Measurements from ENCODE around the gene MMS19.
"Not testable (repeated sequence)": the region's sequence is repeated elsewhere in the genome, so short reads cannot be mapped to it uniquely, and the experiment has no call there.

The MMS19 gene

GRCh38 chr10:97533888-97534287 lies 35.7 kb upstream of the MMS19 start:
- TF ChIP-seq CTCF (IDR thresholded peaks at IDR 0.05; ENCODE audit: extremely low read depth, missing control alignments), result no peak
- no peak for DNase-seq (ENCODE audit: low spot score)

GRCh38 chr10:97532935-97533671 lies 34.9 kb upstream of the MMS19 start:
- DNase-seq (ENCODE audit: low spot score), result no peak
- no peak for TF ChIP-seq CTCF (IDR thresholded peaks at IDR 0.05; ENCODE audit: extremely low read depth, missing control alignments)

- DNase-seq (ENCODE audit: low spot score), result no peak
- no peak for TF ChIP-seq CTCF (IDR thresholded peaks at IDR 0.05; ENCODE audit: extremely low read depth, missing control alignments)
Measured at GRCh38 chr10:97531401-97531986, 33.3 kb upstream of the MMS19 start.

GRCh38 chr10:97529685-97530465 lies 31.7 kb upstream of the MMS19 start:
- no peak for DNase-seq (ENCODE audit: low spot score)
- TF ChIP-seq CTCF (IDR thresholded peaks at IDR 0.05; ENCODE audit: extremely low read depth, missing control alignments), result no peak

- DNase-seq (ENCODE audit: low spot score), result not testable (repeated sequence)
Measured at GRCh38 chr10:97528876-97529275, 30.7 kb upstream of the MMS19 start.

GRCh38 chr10:97525683-97526110 lies 27.5 kb upstream of the MMS19 start:
- no peak for DNase-seq (ENCODE audit: low spot score)
- no peak for TF ChIP-seq CTCF (IDR thresholded peaks at IDR 0.05; ENCODE audit: extremely low read depth, missing control alignments)

- no peak for TF ChIP-seq CTCF (IDR thresholded peaks at IDR 0.05; ENCODE audit: extremely low read depth, missing control alignments)
- no peak for DNase-seq (ENCODE audit: low spot score)
Measured at GRCh38 chr10:97525086-97525485, 26.9 kb upstream of the MMS19 start.
